Measurements from ENCODE around the gene ARL15. TPM values are rescaled to one million over a fixed set of nuclear protein-coding genes. Genes with fewer than 3 reads are reported as not detected.

Gene ARL15
- total RNA-seq, 4 donors from 2014 or later: 36.2 to 338 (median 69.0) TPM

GRCh38 chr5:53913941-53914340 is 396.4 kb downstream of the ARL15 start:
- intact Hi-C loops (cut with DNase I; ENCODE audit: low total_unique reads): no loop called here
- Histone ChIP-seq H3K27ac (no peak overlapping the region), H3K4me3 (no peak overlapping the region), H3K27me3 (no peaks in the 10 kb centered on the region), H3K36me3 (no peaks in the 10 kb centered on the region), H3K9me3 (no peaks in the 10 kb centered on the region), H3K4me1 (no peaks in the 10 kb centered on the region)
- DNase-seq: no peak
- no peak for TF ChIP-seq POLR2A (IDR thresholded peaks at IDR 0.05)
- TF ChIP-seq CTCF (IDR thresholded peaks at IDR 0.05): no peak

GRCh38 chr5:53908757-53909156 is 401.6 kb downstream of the ARL15 start:
- H3K9me3 ChIP-seq: no peaks in the 10 kb centered on the region
- no peaks in the 10 kb centered on the region for H3K4me1 ChIP-seq
- no peak for TF ChIP-seq CTCF (IDR thresholded peaks at IDR 0.05)
- no peak for TF ChIP-seq POLR2A (IDR thresholded peaks at IDR 0.05)
- no peaks in the 10 kb centered on the region for H3K36me3 ChIP-seq
- DNase-seq: no peak
- no peaks in the 10 kb centered on the region for H3K27me3 ChIP-seq
- H3K27ac ChIP-seq: no peak overlapping the region
- H3K4me3 ChIP-seq: no peak overlapping the region
- intact Hi-C loops (cut with DNase I; ENCODE audit: low total_unique reads): no loop called here

GRCh38 chr5:53907827-53908226 is 402.5 kb downstream of the ARL15 start:
- no peaks in the 10 kb centered on the region for H3K9me3 ChIP-seq
- no peak for TF ChIP-seq CTCF (IDR thresholded peaks at IDR 0.05)
- no peak for TF ChIP-seq POLR2A (IDR thresholded peaks at IDR 0.05)
- intact Hi-C loops (cut with DNase I; ENCODE audit: low total_unique reads): no loop called here
- H3K27me3 ChIP-seq: no peaks in the 10 kb centered on the region
- no peak for DNase-seq
- no peak overlapping the region for H3K27ac ChIP-seq
- H3K36me3 ChIP-seq: no peaks in the 10 kb centered on the region
- H3K4me1 ChIP-seq: no peaks in the 10 kb centered on the region
- no peak overlapping the region for H3K4me3 ChIP-seq

GRCh38 chr5:53906736-53907135 is 403.6 kb downstream of the ARL15 start:
- Histone ChIP-seq H3K27me3 (no peaks in the 10 kb centered on the region), H3K4me3 (no peak overlapping the region), H3K9me3 (no peaks in the 10 kb centered on the region), H3K27ac (no peak overlapping the region), H3K4me1 (no peaks in the 10 kb centered on the region), H3K36me3 (no peaks in the 10 kb centered on the region)
- no peak for DNase-seq
- TF ChIP-seq CTCF (IDR thresholded peaks at IDR 0.05) (no peak), POLR2A (IDR thresholded peaks at IDR 0.05) (no peak)
- intact Hi-C loops (cut with DNase I; ENCODE audit: low total_unique reads): no loop called here

- Histone ChIP-seq H3K36me3 (no peaks in the 10 kb centered on the region), H3K27me3 (no peaks in the 10 kb centered on the region), H3K4me1 (no peaks in the 10 kb centered on the region), H3K9me3 (no peaks in the 10 kb centered on the region), H3K27ac (no peak overlapping the region), H3K4me3 (no peak overlapping the region)
- no peak for DNase-seq
- intact Hi-C loops (cut with DNase I; ENCODE audit: low total_unique reads): no loop called here
- no peak for TF ChIP-seq POLR2A (IDR thresholded peaks at IDR 0.05)
- TF ChIP-seq CTCF (IDR thresholded peaks at IDR 0.05): no peak
These were observed 408.0 kb downstream of the ARL15 start for GRCh38 chr5:53902296-53902907.
